ENCODE results near the gene GHRL.

DNA sequence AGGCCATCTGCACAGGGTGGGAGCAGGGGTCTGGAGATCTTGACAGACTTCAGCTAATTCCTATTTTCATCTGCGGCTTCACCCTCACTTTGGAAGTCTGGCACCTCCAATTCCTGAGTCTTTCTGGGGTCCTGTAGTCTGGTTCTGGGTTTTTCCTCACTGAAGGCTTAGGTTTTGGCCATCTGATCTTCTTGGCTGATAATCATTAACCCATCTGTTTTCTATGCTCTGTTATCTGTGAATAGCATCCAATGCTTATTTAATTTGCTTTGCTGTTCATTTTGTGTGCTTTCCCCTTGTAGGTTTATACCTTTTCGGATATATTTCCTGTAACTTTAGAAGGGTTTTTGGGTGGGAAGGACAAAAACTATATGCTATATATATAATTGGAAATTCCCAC is 26.9 kb downstream of the GHRL start:
- TF ChIP-seq, protein P1, sequence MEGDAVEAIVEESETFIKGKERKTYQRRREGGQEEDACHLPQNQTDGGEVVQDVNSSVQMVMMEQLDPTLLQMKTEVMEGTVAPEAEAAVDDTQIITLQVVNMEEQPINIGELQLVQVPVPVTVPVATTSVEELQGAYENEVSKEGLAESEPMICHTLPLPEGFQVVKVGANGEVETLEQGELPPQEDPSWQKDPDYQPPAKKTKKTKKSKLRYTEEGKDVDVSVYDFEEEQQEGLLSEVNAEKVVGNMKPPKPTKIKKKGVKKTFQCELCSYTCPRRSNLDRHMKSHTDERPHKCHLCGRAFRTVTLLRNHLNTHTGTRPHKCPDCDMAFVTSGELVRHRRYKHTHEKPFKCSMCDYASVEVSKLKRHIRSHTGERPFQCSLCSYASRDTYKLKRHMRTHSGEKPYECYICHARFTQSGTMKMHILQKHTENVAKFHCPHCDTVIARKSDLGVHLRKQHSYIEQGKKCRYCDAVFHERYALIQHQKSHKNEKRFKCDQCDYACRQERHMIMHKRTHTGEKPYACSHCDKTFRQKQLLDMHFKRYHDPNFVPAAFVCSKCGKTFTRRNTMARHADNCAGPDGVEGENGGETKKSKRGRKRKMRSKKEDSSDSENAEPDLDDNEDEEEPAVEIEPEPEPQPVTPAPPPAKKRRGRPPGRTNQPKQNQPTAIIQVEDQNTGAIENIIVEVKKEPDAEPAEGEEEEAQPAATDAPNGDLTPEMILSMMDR (conservative IDR thresholded peaks at IDR 0.05; ENCODE audit: low read length), result no peak
- TF ChIP-seq EZH2phosphoT487 (IDR thresholded peaks at IDR 0.05; ENCODE audit: borderline replicate concordance, low read depth, low read length), result no peak
